Measurements from ENCODE around the gene MILR1. TPM values are rescaled to one million over a fixed set of nuclear protein-coding genes. Genes with fewer than 3 reads are reported as not detected.

MILR1 gene
- total RNA-seq, 1 experiment from 2014 or later, result 3.8 TPM

DNA sequence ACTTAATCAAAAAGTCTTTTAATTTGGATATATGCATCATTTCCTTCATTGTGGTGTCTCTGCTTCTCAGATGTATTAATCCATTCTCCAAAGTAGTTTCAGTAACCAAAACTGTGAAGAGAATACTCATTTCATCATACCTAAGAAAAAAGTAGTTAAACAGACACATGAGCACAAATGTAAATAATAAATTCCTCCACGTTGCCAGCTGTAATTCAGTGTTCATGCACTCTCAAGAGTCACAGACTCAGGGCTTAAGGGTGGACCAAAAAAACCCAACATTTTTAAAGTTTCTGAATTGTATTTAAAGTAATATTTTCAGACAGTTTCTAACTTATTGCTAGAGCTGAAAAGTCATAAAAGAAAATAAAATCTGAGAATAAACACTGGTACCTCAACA is 28.9 kb downstream of the MILR1 start:
- intact Hi-C loops (cut with micrococcal nuclease), result no loop called here
- RAD21 ChIA-PET (ENCODE audit: low non-redundant PET in 1 of 2, low total read pairs in 2 of 2, uncharacterized antibody in 2 of 2, unreplicated experiment in 2 of 2), result no interaction called here
- Histone ChIP-seq H4K20me1 (ENCODE audit: insufficient read depth) (peaks cover 4% of the 10 kb centered on the region; the same call in 1 of the 2 replicates), H3K36me3 (ENCODE audit: control insufficient read depth in 1 of 2, insufficient read depth in 2 of 2, low read length in 2 of 2) (peaks cover 11 to 32% of the 10 kb centered on the region in 2 experiments), H3K9me3 (ENCODE audit: control insufficient read depth in 1 of 2, insufficient read depth in 1 of 2, low read depth in 1 of 2, low read length in 2 of 2) (no peaks in the 10 kb centered on the region), H3K9ac (ENCODE audit: low read length) (no peak overlapping the region), H3K9me2 (ENCODE audit: insufficient read depth) (no peaks in the 10 kb centered on the region), H3K4me1 (ENCODE audit: control insufficient read depth in 1 of 2, insufficient read depth in 2 of 2, low read length in 2 of 2) (no peaks in the 10 kb centered on the region), H3K27ac (ENCODE audit: low read depth, low read length) (no peak overlapping the region), H3K4me3 (replicated peaks in 1 of 2; ENCODE audit: low read depth in 1 of 2, low read length in 2 of 2) (no peak overlapping the region), H3K27me3 (ENCODE audit: insufficient read depth, low read length) (no peaks in the 10 kb centered on the region), H2AFZ (ENCODE audit: low read depth, low read length, poor library complexity, severe bottlenecking) (no peak overlapping the region), H3K79me2 (ENCODE audit: insufficient read depth, low read length) (no peaks in the 10 kb centered on the region), H3K4me2 (ENCODE audit: low read length) (no peak overlapping the region)
- DNase-seq (ENCODE audit: low read depth, low spot score) (no peak), ATAC-seq (no peak)
- CTCF ChIA-PET, result interaction anchor here (0.8 to 1.4 kb wide), 4 partner anchors 13 to 171 kb away, joined by 3 read pairs; no protein-coding TSS in a partner anchor
- TF ChIP-seq EZH2phosphoT487 (IDR thresholded peaks at IDR 0.05; ENCODE audit: borderline replicate concordance) (no peak), YY1 (IDR thresholded peaks at IDR 0.05; ENCODE audit: extremely low read depth, insufficient replicate concordance, low read depth, low read length) (no peak), SIN3A (IDR thresholded peaks at IDR 0.05; ENCODE audit: low read depth) (no peak), JUND (IDR thresholded peaks at IDR 0.05) (no peak)
- TF ChIP-seq, protein P1, sequence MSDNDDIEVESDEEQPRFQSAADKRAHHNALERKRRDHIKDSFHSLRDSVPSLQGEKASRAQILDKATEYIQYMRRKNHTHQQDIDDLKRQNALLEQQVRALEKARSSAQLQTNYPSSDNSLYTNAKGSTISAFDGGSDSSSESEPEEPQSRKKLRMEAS (IDR thresholded peaks at IDR 0.05), result no peak
- POLR2A ChIA-PET, result interaction anchor here (0.8 kb wide), 1 partner anchor 29 kb away, joined by 3 read pairs; the partner anchor contains the start of genes CEP95 and DDX5
- no TSS peak for BruUV-seq (replicated peaks)

DNA sequence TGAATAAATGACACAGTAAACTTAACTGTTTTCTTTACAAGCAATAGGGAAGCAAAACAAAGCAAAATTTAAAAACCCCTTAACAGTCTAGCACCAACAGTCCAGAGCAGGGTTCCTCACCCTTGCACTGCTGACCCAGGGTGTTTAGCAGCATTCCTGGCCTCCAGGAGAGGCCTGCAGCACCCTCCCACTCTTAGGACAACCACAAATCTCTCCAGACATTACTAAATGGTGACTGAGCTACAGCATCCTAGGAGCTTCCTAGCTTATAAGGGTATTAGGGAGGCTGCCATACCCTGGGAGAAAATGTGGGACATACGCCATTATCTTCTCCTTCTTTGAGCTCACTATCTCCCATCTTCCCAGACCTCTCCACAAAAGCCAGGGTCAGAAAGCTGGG is 32.0 kb downstream of the MILR1 start:
- CTCF ChIA-PET, result interaction anchor here (1.1 to 2.5 kb wide), 2 partner anchors 10 to 35 kb away, joined by 4 to 10 read pairs; no protein-coding TSS in a partner anchor
- POLR2A ChIA-PET, result no interaction called here
- no peaks in the 10 kb centered on the region for H3K9me2 ChIP-seq (ENCODE audit: insufficient read depth)
- no peak for TF ChIP-seq FOSL1 (IDR thresholded peaks at IDR 0.05; ENCODE audit: low read depth)
- TF ChIP-seq POLR2AphosphoS5 (IDR thresholded peaks at IDR 0.05; ENCODE audit: low read depth, low read length), result no peak
- TF ChIP-seq, protein P2, sequence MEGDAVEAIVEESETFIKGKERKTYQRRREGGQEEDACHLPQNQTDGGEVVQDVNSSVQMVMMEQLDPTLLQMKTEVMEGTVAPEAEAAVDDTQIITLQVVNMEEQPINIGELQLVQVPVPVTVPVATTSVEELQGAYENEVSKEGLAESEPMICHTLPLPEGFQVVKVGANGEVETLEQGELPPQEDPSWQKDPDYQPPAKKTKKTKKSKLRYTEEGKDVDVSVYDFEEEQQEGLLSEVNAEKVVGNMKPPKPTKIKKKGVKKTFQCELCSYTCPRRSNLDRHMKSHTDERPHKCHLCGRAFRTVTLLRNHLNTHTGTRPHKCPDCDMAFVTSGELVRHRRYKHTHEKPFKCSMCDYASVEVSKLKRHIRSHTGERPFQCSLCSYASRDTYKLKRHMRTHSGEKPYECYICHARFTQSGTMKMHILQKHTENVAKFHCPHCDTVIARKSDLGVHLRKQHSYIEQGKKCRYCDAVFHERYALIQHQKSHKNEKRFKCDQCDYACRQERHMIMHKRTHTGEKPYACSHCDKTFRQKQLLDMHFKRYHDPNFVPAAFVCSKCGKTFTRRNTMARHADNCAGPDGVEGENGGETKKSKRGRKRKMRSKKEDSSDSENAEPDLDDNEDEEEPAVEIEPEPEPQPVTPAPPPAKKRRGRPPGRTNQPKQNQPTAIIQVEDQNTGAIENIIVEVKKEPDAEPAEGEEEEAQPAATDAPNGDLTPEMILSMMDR (IDR thresholded peaks at IDR 0.05 in 2 of 3, conservative IDR thresholded peaks at IDR 0.05 in 1 of 3; ENCODE audit: borderline replicate concordance in 1 of 3, insufficient read depth in 1 of 3, low read depth in 2 of 3, low read length in 2 of 3), result no peak
- TF ChIP-seq SP1 (IDR thresholded peaks at IDR 0.05; ENCODE audit: low read depth), result no peak
- TF ChIP-seq EGR1 (IDR thresholded peaks at IDR 0.05; ENCODE audit: low read depth), result no peak
- TF ChIP-seq ZFX (IDR thresholded peaks at IDR 0.05), result no peak
- TF ChIP-seq ELF1 (IDR thresholded peaks at IDR 0.05; ENCODE audit: borderline replicate concordance, low read depth), result no peak
- TF ChIP-seq, protein P3, sequence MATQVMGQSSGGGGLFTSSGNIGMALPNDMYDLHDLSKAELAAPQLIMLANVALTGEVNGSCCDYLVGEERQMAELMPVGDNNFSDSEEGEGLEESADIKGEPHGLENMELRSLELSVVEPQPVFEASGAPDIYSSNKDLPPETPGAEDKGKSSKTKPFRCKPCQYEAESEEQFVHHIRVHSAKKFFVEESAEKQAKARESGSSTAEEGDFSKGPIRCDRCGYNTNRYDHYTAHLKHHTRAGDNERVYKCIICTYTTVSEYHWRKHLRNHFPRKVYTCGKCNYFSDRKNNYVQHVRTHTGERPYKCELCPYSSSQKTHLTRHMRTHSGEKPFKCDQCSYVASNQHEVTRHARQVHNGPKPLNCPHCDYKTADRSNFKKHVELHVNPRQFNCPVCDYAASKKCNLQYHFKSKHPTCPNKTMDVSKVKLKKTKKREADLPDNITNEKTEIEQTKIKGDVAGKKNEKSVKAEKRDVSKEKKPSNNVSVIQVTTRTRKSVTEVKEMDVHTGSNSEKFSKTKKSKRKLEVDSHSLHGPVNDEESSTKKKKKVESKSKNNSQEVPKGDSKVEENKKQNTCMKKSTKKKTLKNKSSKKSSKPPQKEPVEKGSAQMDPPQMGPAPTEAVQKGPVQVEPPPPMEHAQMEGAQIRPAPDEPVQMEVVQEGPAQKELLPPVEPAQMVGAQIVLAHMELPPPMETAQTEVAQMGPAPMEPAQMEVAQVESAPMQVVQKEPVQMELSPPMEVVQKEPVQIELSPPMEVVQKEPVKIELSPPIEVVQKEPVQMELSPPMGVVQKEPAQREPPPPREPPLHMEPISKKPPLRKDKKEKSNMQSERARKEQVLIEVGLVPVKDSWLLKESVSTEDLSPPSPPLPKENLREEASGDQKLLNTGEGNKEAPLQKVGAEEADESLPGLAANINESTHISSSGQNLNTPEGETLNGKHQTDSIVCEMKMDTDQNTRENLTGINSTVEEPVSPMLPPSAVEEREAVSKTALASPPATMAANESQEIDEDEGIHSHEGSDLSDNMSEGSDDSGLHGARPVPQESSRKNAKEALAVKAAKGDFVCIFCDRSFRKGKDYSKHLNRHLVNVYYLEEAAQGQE (IDR thresholded peaks at IDR 0.05; ENCODE audit: low read depth), result no peak
- TF ChIP-seq, protein P1 (IDR thresholded peaks at IDR 0.05), result no peak
- intact Hi-C loops (cut with micrococcal nuclease), result no loop called here
- H3K36me3 ChIP-seq (ENCODE audit: control insufficient read depth in 1 of 2, insufficient read depth in 2 of 2, low read length in 2 of 2), result peaks cover 36 to 53% of the 10 kb centered on the region in 2 experiments
- no TSS peak for BruUV-seq (replicated peaks)
- ATAC-seq (no peak; the same call in 1 of the 2 replicates), DNase-seq (ENCODE audit: low read depth, low spot score) (no peak)
- RAD21 ChIA-PET (ENCODE audit: low non-redundant PET in 1 of 2, low total read pairs in 2 of 2, uncharacterized antibody in 2 of 2, unreplicated experiment in 2 of 2), result no interaction called here
- H3K27me3 ChIP-seq (ENCODE audit: insufficient read depth, low read length), result no peaks in the 10 kb centered on the region
- H3K27ac ChIP-seq (ENCODE audit: low read depth, low read length), result no peak overlapping the region
- no peak overlapping the region for H2AFZ ChIP-seq (ENCODE audit: low read depth, low read length, poor library complexity, severe bottlenecking)
- H3K9me3 ChIP-seq (ENCODE audit: control insufficient read depth in 1 of 2, insufficient read depth in 1 of 2, low read depth in 1 of 2, low read length in 2 of 2), result no peaks in the 10 kb centered on the region
- H3K4me1 ChIP-seq (ENCODE audit: control insufficient read depth in 1 of 2, insufficient read depth in 2 of 2, low read length in 2 of 2), result no peaks in the 10 kb centered on the region
- no peak overlapping the region for H3K9ac ChIP-seq (ENCODE audit: low read length)
- H4K20me1 ChIP-seq (ENCODE audit: insufficient read depth), result peaks cover 4% of the 10 kb centered on the region; the same call in 1 of the 2 replicates
- no peak overlapping the region for H3K4me3 ChIP-seq (replicated peaks in 1 of 2; ENCODE audit: low read depth in 1 of 2, low read length in 2 of 2)
- no peaks in the 10 kb centered on the region for H3K79me2 ChIP-seq (ENCODE audit: insufficient read depth, low read length)
- no peak overlapping the region for H3K4me2 ChIP-seq (ENCODE audit: low read length)

Data from HCT116 (cell line).